ENCODE results near the gene SH2D3C. TPM values are rescaled to one million over a fixed set of nuclear protein-coding genes. Genes with fewer than 3 reads are reported as not detected.

SH2D3C gene
- total RNA-seq, 2 experiments from 2014 or later, result 10.9 to 11.8 TPM

- Histone ChIP-seq H3K9me3 (ENCODE audit: control insufficient read depth in 1 of 2, insufficient read depth in 1 of 2, low read length in 2 of 2) (no peaks in the 10 kb centered on the region), H3K27ac (ENCODE audit: low read depth in 1 of 2, low read length in 2 of 2) (no peak overlapping the region), H3K4me1 (ENCODE audit: insufficient read depth, low read length) (no peaks in the 10 kb centered on the region), H3K36me3 (ENCODE audit: insufficient read depth, low read length) (no peaks in the 10 kb centered on the region), H3K4me3 (ENCODE audit: low read length) (no peak overlapping the region), H3K27me3 (ENCODE audit: control insufficient read depth in 1 of 2, insufficient read depth in 2 of 2, low read length in 2 of 2) (no peaks in the 10 kb centered on the region)
- DNase-seq (no peak), ATAC-seq (ENCODE audit: poor library complexity) (no peak)
- Mint-ChIP-seq H3K4me1 (ENCODE audit: low read depth) (no peaks in the 10 kb centered on the region), H3K27me3 (no peaks in the 10 kb centered on the region), H3K9me3 (no peaks in the 10 kb centered on the region), H3K27ac (no peak overlapping the region), H3K36me3 (ENCODE audit: low read depth) (no peaks in the 10 kb centered on the region), H3K4me3 (no peak overlapping the region)
- TF ChIP-seq CTCF (IDR thresholded peaks at IDR 0.05), result no peak
- ChIA-PET POLR2A (no interaction called here), CTCF (no interaction called here)
- intact Hi-C loops (cut with DNase I, micrococcal nuclease), result no loop called here
Measured at GRCh38 chr9:127690735-127691134, 87.7 kb downstream of the SH2D3C start.

- POLR2A ChIA-PET, result no interaction called here
- no peaks in the 10 kb centered on the region for H3K27me3 ChIP-seq (ENCODE audit: control insufficient read depth in 1 of 2, insufficient read depth in 2 of 2, low read length in 2 of 2)
- no peak overlapping the region for H3K27ac Mint-ChIP-seq
- H3K27ac ChIP-seq (ENCODE audit: low read depth in 1 of 2, low read length in 2 of 2), result no peak overlapping the region
- H3K9me3 Mint-ChIP-seq, result no peaks in the 10 kb centered on the region
- no peak overlapping the region for H3K4me3 Mint-ChIP-seq
- ATAC-seq (ENCODE audit: poor library complexity), result no peak
- H3K36me3 Mint-ChIP-seq (ENCODE audit: low read depth), result no peaks in the 10 kb centered on the region
- no peaks in the 10 kb centered on the region for H3K9me3 ChIP-seq (ENCODE audit: control insufficient read depth in 1 of 2, insufficient read depth in 1 of 2, low read length in 2 of 2)
- H3K4me1 Mint-ChIP-seq (ENCODE audit: low read depth), result no peaks in the 10 kb centered on the region
- TF ChIP-seq CTCF (IDR thresholded peaks at IDR 0.05), result no peak
- no peaks in the 10 kb centered on the region for H3K4me1 ChIP-seq (ENCODE audit: insufficient read depth, low read length)
- H3K27me3 Mint-ChIP-seq, result no peaks in the 10 kb centered on the region
- intact Hi-C loops (cut with DNase I, micrococcal nuclease), result no loop called here
- no peaks in the 10 kb centered on the region for H3K36me3 ChIP-seq (ENCODE audit: insufficient read depth, low read length)
- CTCF ChIA-PET, result no interaction called here
- H3K4me3 ChIP-seq (ENCODE audit: low read length), result no peak overlapping the region
- DNase-seq, result no peak
Measured at GRCh38 chr9:127689329-127690000, 89.0 kb downstream of the SH2D3C start.

Small RNAs within 50 kb of the gene (microRNA-seq; reads per million reads assigned to microRNA genes)
- gene MIR2861 (ENCODE audit: borderline microRNAs expressed, borderline replicate concordance) (not detected), gene MIR3960 (ENCODE audit: borderline microRNAs expressed, borderline replicate concordance) (not detected)

Other genes with a start within 250 kb of the SH2D3C start
- 1 to 10 TPM; 1.9 to 3.4 TPM for gene STXBP1, start 166.4 kb downstream of the SH2D3C start, total RNA-seq
- gene CFAP157, start 71.7 kb downstream of the SH2D3C start, total RNA-seq, result under 1 TPM in 1 of 2 experiments, not detected in 1; 0.11 TPM
- 1 to 10 TPM; 4.5 to 5.9 TPM for gene PTRH1, start 63.0 kb downstream of the SH2D3C start, total RNA-seq
- 1 to 10 TPM; 1.6 to 2.1 TPM for gene TTC16, start 62.6 kb downstream of the SH2D3C start, total RNA-seq
- gene TOR2A, start 43.4 kb downstream of the SH2D3C start, total RNA-seq, result 1 to 10 TPM; 7.6 to 8.2 TPM
- 100 to 1,000 TPM; 117 to 121 TPM for gene CDK9, start 7.4 kb upstream of the SH2D3C start, total RNA-seq
- 10 to 100 TPM; 58.0 to 66.6 TPM for gene FPGS, start 24.2 kb upstream of the SH2D3C start, total RNA-seq
- 1 to 10 TPM; 2.5 to 2.6 TPM for gene ENG, start 76.0 kb upstream of the SH2D3C start, total RNA-seq
- gene AK1, start 99.0 kb upstream of the SH2D3C start, total RNA-seq, result 10 to 100 TPM; 46.7 to 52.6 TPM
- gene ST6GALNAC6, start 120.9 kb upstream of the SH2D3C start, total RNA-seq, result 10 to 100 TPM; 93.1 to 97.5 TPM
- gene ST6GALNAC4, start 138.4 kb upstream of the SH2D3C start, total RNA-seq, result 10 to 100 TPM; 28.7 to 30.2 TPM
- 1 to 10 TPM; 2.9 to 3.3 TPM for gene PIP5KL1, start 152.1 kb upstream of the SH2D3C start, total RNA-seq
- 10 to 100 TPM; 41.7 to 47.6 TPM for gene DPM2, start 159.2 kb upstream of the SH2D3C start, total RNA-seq
- gene EEIG1, start 202.3 kb upstream of the SH2D3C start, total RNA-seq, result 100 to 1,000 TPM; 440 to 463 TPM

All from CD4-positive, alpha-beta T cell (primary cell).